ENCODE data around the gene SAMD10.

DNA sequence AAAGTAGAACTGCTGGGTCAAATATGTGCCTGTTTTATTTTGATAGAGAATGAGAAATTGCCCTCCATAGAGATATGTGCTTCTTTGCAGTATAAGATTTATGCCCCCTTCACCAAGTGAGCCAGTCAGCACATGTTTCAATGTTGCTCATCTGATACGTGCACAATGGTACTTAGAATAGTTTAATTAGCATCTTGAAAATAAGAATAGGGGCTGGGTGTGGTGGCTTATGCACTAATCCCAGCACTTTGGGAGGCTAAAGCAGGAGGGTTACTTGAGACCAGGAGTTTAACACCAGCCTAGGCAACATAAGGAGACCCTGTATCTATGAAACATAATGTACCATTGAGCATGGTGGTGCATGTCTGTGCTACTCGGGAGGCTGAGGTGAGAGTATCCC is 36.2 kb upstream of the SAMD10 start:
- TF ChIP-seq, protein P1, sequence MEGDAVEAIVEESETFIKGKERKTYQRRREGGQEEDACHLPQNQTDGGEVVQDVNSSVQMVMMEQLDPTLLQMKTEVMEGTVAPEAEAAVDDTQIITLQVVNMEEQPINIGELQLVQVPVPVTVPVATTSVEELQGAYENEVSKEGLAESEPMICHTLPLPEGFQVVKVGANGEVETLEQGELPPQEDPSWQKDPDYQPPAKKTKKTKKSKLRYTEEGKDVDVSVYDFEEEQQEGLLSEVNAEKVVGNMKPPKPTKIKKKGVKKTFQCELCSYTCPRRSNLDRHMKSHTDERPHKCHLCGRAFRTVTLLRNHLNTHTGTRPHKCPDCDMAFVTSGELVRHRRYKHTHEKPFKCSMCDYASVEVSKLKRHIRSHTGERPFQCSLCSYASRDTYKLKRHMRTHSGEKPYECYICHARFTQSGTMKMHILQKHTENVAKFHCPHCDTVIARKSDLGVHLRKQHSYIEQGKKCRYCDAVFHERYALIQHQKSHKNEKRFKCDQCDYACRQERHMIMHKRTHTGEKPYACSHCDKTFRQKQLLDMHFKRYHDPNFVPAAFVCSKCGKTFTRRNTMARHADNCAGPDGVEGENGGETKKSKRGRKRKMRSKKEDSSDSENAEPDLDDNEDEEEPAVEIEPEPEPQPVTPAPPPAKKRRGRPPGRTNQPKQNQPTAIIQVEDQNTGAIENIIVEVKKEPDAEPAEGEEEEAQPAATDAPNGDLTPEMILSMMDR (IDR thresholded peaks at IDR 0.05; ENCODE audit: low read depth, low read length, missing input control), result no peak
- TF ChIP-seq, protein P2, sequence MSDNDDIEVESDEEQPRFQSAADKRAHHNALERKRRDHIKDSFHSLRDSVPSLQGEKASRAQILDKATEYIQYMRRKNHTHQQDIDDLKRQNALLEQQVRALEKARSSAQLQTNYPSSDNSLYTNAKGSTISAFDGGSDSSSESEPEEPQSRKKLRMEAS (IDR thresholded peaks at IDR 0.05), result no peak
- TF ChIP-seq, protein P3, sequence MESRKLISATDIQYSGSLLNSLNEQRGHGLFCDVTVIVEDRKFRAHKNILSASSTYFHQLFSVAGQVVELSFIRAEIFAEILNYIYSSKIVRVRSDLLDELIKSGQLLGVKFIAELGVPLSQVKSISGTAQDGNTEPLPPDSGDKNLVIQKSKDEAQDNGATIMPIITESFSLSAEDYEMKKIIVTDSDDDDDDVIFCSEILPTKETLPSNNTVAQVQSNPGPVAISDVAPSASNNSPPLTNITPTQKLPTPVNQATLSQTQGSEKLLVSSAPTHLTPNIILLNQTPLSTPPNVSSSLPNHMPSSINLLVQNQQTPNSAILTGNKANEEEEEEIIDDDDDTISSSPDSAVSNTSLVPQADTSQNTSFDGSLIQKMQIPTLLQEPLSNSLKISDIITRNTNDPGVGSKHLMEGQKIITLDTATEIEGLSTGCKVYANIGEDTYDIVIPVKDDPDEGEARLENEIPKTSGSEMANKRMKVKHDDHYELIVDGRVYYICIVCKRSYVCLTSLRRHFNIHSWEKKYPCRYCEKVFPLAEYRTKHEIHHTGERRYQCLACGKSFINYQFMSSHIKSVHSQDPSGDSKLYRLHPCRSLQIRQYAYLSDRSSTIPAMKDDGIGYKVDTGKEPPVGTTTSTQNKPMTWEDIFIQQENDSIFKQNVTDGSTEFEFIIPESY (IDR thresholded peaks at IDR 0.05), result no peak
- no peak for TF ChIP-seq YY1 (IDR thresholded peaks at IDR 0.05)
- no peak for TF ChIP-seq JUND (IDR thresholded peaks at IDR 0.05)
- TF ChIP-seq, protein P4, sequence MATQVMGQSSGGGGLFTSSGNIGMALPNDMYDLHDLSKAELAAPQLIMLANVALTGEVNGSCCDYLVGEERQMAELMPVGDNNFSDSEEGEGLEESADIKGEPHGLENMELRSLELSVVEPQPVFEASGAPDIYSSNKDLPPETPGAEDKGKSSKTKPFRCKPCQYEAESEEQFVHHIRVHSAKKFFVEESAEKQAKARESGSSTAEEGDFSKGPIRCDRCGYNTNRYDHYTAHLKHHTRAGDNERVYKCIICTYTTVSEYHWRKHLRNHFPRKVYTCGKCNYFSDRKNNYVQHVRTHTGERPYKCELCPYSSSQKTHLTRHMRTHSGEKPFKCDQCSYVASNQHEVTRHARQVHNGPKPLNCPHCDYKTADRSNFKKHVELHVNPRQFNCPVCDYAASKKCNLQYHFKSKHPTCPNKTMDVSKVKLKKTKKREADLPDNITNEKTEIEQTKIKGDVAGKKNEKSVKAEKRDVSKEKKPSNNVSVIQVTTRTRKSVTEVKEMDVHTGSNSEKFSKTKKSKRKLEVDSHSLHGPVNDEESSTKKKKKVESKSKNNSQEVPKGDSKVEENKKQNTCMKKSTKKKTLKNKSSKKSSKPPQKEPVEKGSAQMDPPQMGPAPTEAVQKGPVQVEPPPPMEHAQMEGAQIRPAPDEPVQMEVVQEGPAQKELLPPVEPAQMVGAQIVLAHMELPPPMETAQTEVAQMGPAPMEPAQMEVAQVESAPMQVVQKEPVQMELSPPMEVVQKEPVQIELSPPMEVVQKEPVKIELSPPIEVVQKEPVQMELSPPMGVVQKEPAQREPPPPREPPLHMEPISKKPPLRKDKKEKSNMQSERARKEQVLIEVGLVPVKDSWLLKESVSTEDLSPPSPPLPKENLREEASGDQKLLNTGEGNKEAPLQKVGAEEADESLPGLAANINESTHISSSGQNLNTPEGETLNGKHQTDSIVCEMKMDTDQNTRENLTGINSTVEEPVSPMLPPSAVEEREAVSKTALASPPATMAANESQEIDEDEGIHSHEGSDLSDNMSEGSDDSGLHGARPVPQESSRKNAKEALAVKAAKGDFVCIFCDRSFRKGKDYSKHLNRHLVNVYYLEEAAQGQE (IDR thresholded peaks at IDR 0.05), result no peak
- TF ChIP-seq SP1 (IDR thresholded peaks at IDR 0.05), result no peak
- TF ChIP-seq RAD21 (IDR thresholded peaks at IDR 0.05), result no peak
- no peak for TF ChIP-seq EGR1 (IDR thresholded peaks at IDR 0.05; ENCODE audit: low read depth in 2 of 2)
- TF ChIP-seq, protein P5, sequence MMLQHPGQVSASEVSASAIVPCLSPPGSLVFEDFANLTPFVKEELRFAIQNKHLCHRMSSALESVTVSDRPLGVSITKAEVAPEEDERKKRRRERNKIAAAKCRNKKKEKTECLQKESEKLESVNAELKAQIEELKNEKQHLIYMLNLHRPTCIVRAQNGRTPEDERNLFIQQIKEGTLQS (IDR thresholded peaks at IDR 0.05), result no peak
- no peak for TF ChIP-seq HNF4G (IDR thresholded peaks at IDR 0.05)
- no peak for TF ChIP-seq GABPA (IDR thresholded peaks at IDR 0.05 in 1 of 2, conservative IDR thresholded peaks at IDR 0.05 in 1 of 2)
